Panc1 (cell line): ENCODE results near the gene PTPRA. TPM values are rescaled to one million over a fixed set of nuclear protein-coding genes. Genes with fewer than 3 reads are reported as not detected.

Experiments
- ATAC-seq: fragments of 200-7000 bp; cut with Tn5 transposase; 2 replicates; pipeline ENCODE4 v1.9.1; 2020; ENCODE audit warnings: mild to moderate bottlenecking, moderate library complexity
- BruUV-seq: library from RNA; stranded (reverse); fragments of 400-500 nt; replicated peaks from 2 replicates; lab custom pipeline; 2021; lab: Mats Ljungman, UMichigan
- CTCF ChIA-PET: fragments of 300-600 bp; sonication (Branson Sonifier 250); formaldehyde crosslinking; loops from one replicate; lab custom pipeline; 2022; ENCODE audit warnings: antibody characterized with exemption; lab: Charles Lee
- POLR2A ChIA-PET: fragments of 300-600 bp; sonication (Branson Sonifier 250); formaldehyde crosslinking; loops from one replicate; lab custom pipeline; 2022; ENCODE audit warnings: antibody characterized with exemption; lab: Charles Lee
- DNase-seq: peaks from one replicate; pipeline ENCODE4 v3.0.0-alpha.2; 2010; ENCODE audit warnings: low read depth, low spot score
- H3K27ac ChIP-seq: 2 replicates; pipeline ENCODE4 v1.5.1; 2011; ENCODE audit warnings: mild to moderate bottlenecking, low read length, inconsistent platforms
- H3K27me3 ChIP-seq: fragments of 200-500 bp; sonication (Bioruptor generic); 2 replicates; pipeline ENCODE4 v1.6.0; 2014; ENCODE audit warnings: low read length, inconsistent platforms; ENCODE audit not compliant: control insufficient read depth, insufficient read depth
- H3K36me3 ChIP-seq: fragments of 200-500 bp; sonication (Bioruptor generic); 2 replicates; pipeline ENCODE4 v1.5.1; 2014; ENCODE audit warnings: inconsistent platforms, mild to moderate bottlenecking, low read length, moderate library complexity; ENCODE audit not compliant: control insufficient read depth, insufficient read depth
- H3K4me1 ChIP-seq: 2 replicates; pipeline ENCODE4 v1.5.1; 2011; ENCODE audit warnings: inconsistent platforms, mild to moderate bottlenecking, low read length, moderate library complexity; ENCODE audit not compliant: control insufficient read depth, insufficient read depth
- H3K4me3 ChIP-seq, 2 experiments: 2 replicates each; pipeline ENCODE4 v1.5.1; 2011 to 2012; ENCODE audit warnings: low read depth in 2 of 2, low read length in 2 of 2, mild to moderate bottlenecking in 2 of 2, inconsistent platforms in 1 of 2, moderate library complexity in 1 of 2
- H3K9me3 ChIP-seq: fragments of 200-500 bp; sonication (Bioruptor generic); 2 replicates; pipeline ENCODE4 v1.5.1; 2014; ENCODE audit warnings: low read depth, mild to moderate bottlenecking, inconsistent platforms, low read length, moderate library complexity; ENCODE audit not compliant: control insufficient read depth, insufficient read depth
- CTCF ChIP-seq: fragments of 450-650 bp; IDR thresholded peaks from 2 replicates; pipeline ENCODE4 v1.5.1; 2017; ENCODE audit warnings: mild to moderate bottlenecking
- POLR2AphosphoS5 ChIP-seq: IDR thresholded peaks from 2 replicates; pipeline ENCODE4 v1.6.1; 2012; ENCODE audit warnings: mild to moderate bottlenecking, low read depth, low read length, moderate library complexity
- SIN3A ChIP-seq: IDR thresholded peaks from 2 replicates; pipeline ENCODE4 v1.6.1; 2012; ENCODE audit warnings: low read depth, mild to moderate bottlenecking, low read length, moderate library complexity, borderline replicate concordance; ENCODE audit not compliant: insufficient read depth
- TCF7L2 ChIP-seq: IDR thresholded peaks from 2 replicates; pipeline ENCODE4 v1.6.1; 2011; ENCODE audit warnings: mild to moderate bottlenecking, low read depth, low read length, inconsistent platforms
- in situ Hi-C: cut with HindIII; loops from 2 replicates; pipeline ENCODE4 v1.10.0; 2016; ENCODE audit warnings: low sequenced_read_pairs, low pct_unique_long_range_greater_than_20kb
- intact Hi-C: fragments of 100-400 bp; cut with micrococcal nuclease; formaldehyde crosslinking; loops from one replicate; pipeline ENCODE4 v1.10.0; 2022; ENCODE audit not compliant: unreplicated experiment
- total RNA-seq: library from RNA; stranded (reverse); gene quantifications from one replicate; pipeline ENCODE4 v1.2.1, GENCODE V29; 2021; ENCODE audit not compliant: unreplicated experiment
- TF ChIP-seq, protein P1 (sequence below), 2 experiments: IDR thresholded peaks; 2 replicates each; pipeline ENCODE4 v1.6.1; 2011 to 2012; ENCODE audit warnings: low read depth in 2 of 2, control low read depth in 1 of 2, low read length in 1 of 2, mild to moderate bottlenecking in 1 of 2, moderate library complexity in 1 of 2; ENCODE audit not compliant: insufficient read depth in 1 of 2

Gene PTPRA
- total RNA-seq, 1 experiment from 2014 or later = 56.6 TPM

- in situ Hi-C loops = no loop called here
- no TSS peak for BruUV-seq
- TF ChIP-seq SIN3A = no peak
- TF ChIP-seq CTCF = no peak
- TF ChIP-seq, protein P1, sequence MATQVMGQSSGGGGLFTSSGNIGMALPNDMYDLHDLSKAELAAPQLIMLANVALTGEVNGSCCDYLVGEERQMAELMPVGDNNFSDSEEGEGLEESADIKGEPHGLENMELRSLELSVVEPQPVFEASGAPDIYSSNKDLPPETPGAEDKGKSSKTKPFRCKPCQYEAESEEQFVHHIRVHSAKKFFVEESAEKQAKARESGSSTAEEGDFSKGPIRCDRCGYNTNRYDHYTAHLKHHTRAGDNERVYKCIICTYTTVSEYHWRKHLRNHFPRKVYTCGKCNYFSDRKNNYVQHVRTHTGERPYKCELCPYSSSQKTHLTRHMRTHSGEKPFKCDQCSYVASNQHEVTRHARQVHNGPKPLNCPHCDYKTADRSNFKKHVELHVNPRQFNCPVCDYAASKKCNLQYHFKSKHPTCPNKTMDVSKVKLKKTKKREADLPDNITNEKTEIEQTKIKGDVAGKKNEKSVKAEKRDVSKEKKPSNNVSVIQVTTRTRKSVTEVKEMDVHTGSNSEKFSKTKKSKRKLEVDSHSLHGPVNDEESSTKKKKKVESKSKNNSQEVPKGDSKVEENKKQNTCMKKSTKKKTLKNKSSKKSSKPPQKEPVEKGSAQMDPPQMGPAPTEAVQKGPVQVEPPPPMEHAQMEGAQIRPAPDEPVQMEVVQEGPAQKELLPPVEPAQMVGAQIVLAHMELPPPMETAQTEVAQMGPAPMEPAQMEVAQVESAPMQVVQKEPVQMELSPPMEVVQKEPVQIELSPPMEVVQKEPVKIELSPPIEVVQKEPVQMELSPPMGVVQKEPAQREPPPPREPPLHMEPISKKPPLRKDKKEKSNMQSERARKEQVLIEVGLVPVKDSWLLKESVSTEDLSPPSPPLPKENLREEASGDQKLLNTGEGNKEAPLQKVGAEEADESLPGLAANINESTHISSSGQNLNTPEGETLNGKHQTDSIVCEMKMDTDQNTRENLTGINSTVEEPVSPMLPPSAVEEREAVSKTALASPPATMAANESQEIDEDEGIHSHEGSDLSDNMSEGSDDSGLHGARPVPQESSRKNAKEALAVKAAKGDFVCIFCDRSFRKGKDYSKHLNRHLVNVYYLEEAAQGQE (IDR thresholded peaks at IDR 0.05; ENCODE audit: insufficient read depth in 1 of 2, low read depth in 2 of 2, low read length in 1 of 2) = no peak
- no peak for TF ChIP-seq POLR2AphosphoS5
- no peak for TF ChIP-seq TCF7L2
- no peaks in the 10 kb centered on the region for H3K4me1 ChIP-seq
- H3K9me3 ChIP-seq = no peaks in the 10 kb centered on the region
- H3K4me3 ChIP-seq = no peak overlapping the region
- POLR2A ChIA-PET = no interaction called here
- no peak overlapping the region for H3K27ac ChIP-seq
- ATAC-seq (no peak), DNase-seq (no peak)
- intact Hi-C loops = no loop called here
- H3K36me3 ChIP-seq = no peaks in the 10 kb centered on the region
- CTCF ChIA-PET = no interaction called here
- H3K27me3 ChIP-seq = no peaks in the 10 kb centered on the region
Measured at GRCh38 chr20:2859330-2860121, 13.8 kb upstream of the PTPRA start.

- H3K4me3 ChIP-seq = no peak overlapping the region
- ATAC-seq = no peak
- peaks cover 7% of the 10 kb centered on the region; the same call in 1 of the 2 replicates for H3K4me1 ChIP-seq
- H3K27me3 ChIP-seq = no peaks in the 10 kb centered on the region
- intact Hi-C loops = no loop called here
- no peak overlapping the region for H3K27ac ChIP-seq
- no peaks in the 10 kb centered on the region for H3K36me3 ChIP-seq
- no peaks in the 10 kb centered on the region for H3K9me3 ChIP-seq
- ChIA-PET POLR2A (no interaction called here), CTCF (interaction anchor here (0.5 to 0.6 kb wide), 2 partner anchors 131 to 159 kb away, joined by 3 read pairs; no protein-coding TSS in a partner anchor)
- TF ChIP-seq SIN3A (no peak), TCF7L2 (no peak), POLR2AphosphoS5 (no peak), CTCF (no peak)
- TF ChIP-seq, protein P1 (IDR thresholded peaks at IDR 0.05; ENCODE audit: insufficient read depth in 1 of 2, low read depth in 2 of 2, low read length in 1 of 2) = no peak
- TSS peak; percentile 44 for BruUV-seq
- in situ Hi-C loops = no loop called here
- DNase-seq = no peak
Measured at GRCh38 chr20:2864626-2865025, 8.7 kb upstream of the PTPRA start.
